Ascending aorta (tissue), 2 donors: ENCODE measurements around the gene SREBF2. TPM values are rescaled to one million over a fixed set of nuclear protein-coding genes. Genes with fewer than 3 reads are reported as not detected.

Experiments used
- DNase-seq, 2 donors: peaks; one replicate each; pipeline ENCODE4 v3.0.0-alpha.2; 2019; ENCODE audit warnings: low spot score in 2 of 2
- H3K27ac ChIP-seq, 2 donors: fragments of 200-600 bp; sonication (generic); one replicate each; pipeline ENCODE4 v1.5.1; 2016 to 2017; ENCODE audit warnings: mild to moderate bottlenecking in 1 of 2
- H3K27me3 ChIP-seq: fragments of 200-600 bp; sonication (generic); one replicate; pipeline ENCODE4 v1.5.1; 2017
- H3K36me3 ChIP-seq, 2 donors: fragments of 200-600 bp; sonication (generic); one replicate each; pipeline ENCODE4 v1.5.1; 2016
- H3K4me1 ChIP-seq, 2 donors: fragments of 200-600 bp; sonication (generic); one replicate each; pipeline ENCODE4 v1.5.1; 2016 to 2017; ENCODE audit warnings: mild to moderate bottlenecking in 1 of 2
- H3K4me3 ChIP-seq, 2 donors: fragments of 200-600 bp; sonication (generic); one replicate each; pipeline ENCODE4 v1.5.1; 2016 to 2017; ENCODE audit warnings: mild to moderate bottlenecking in 1 of 2
- H3K9me3 ChIP-seq, 2 donors: fragments of 200-600 bp; sonication (generic); one replicate each; pipeline ENCODE4 v1.5.1; 2016
- intact Hi-C: fragments of 100-400 bp; cut with DNase I; formaldehyde crosslinking; loops from one replicate; pipeline ENCODE4 v1.15.1; 2023
- total RNA-seq: library from RNA; depleted of rRNA; stranded (reverse); fragments of >200 nt; gene quantifications from one replicate; pipeline ENCODE4 v1.1.0, GENCODE V29; 2016
- TF ChIP-seq, protein P1 (sequence below), 3 experiments: fragments of 200-600 bp in 2 of 3; fragments of 450-650 bp in 1 of 3; sonication (generic) in 2 of 3; IDR thresholded peaks; one replicate each; pipeline ENCODE4 v1.5.1; 2016 to 2019; ENCODE audit warnings: antibody characterized with exemption in 3 of 3, mild to moderate bottlenecking in 1 of 3, moderate library complexity in 1 of 3

The SREBF2 gene
- total RNA-seq, 1 donor from 2014 or later, result 46.1 TPM

DNA sequence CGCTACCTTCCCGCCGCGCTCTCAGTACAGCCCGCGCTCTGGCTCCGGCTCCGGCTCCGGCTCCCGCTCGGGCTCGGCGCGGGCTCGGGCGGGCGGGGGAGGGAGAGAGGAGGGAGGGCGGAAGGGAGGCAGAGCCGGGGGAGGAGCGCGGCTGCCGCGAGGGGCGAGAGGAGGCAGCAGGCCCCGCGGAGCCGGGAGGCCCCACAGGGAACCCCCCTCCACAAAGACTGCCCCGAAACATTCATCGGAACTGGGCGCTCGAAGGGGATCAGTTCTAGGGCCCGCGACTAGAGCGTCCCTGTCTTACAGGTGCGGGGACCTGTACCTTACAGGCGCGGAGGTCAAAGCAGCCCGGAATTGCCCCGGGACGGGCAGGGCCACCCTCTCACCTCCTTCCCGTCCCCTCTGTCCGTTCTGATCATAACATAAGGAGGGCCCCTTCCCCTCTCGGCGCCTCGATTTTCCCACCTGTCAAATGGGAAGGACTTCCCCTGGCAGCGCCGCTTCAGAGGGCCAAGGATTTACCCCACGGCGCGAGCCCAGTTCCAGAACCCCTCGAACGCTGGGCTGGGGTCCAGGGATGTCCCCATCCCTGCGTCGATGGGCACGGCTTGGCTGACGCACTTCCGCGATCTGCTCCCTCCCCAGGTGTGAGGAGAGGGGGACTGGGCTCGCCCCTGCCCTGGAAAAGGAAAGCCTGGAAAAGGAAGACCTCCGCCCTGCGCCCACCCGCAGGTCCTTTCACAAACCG lies 82.3 kb downstream of the SREBF2 start, which contains the start of gene SHISA8:
SHISA8 (minus strand) TSS at position 40 of the 751 bp plus-strand sequence. CDS start 407 bp downstream, outside the sequence.
- H3K27me3 ChIP-seq, result peaks cover 40% of the 10 kb centered on the region
- peak within 1 kb of the TSS; percentile 47 to 62 for H3K4me3 ChIP-seq
- H3K4me1 ChIP-seq, result peaks cover 12 to 25% of the 10 kb centered on the region in 2 donors
- intact Hi-C loops, result no loop called here
- H3K36me3 ChIP-seq, result no peaks in the 10 kb centered on the region
- no peaks in the 10 kb centered on the region for H3K9me3 ChIP-seq
- TF ChIP-seq, protein P1, sequence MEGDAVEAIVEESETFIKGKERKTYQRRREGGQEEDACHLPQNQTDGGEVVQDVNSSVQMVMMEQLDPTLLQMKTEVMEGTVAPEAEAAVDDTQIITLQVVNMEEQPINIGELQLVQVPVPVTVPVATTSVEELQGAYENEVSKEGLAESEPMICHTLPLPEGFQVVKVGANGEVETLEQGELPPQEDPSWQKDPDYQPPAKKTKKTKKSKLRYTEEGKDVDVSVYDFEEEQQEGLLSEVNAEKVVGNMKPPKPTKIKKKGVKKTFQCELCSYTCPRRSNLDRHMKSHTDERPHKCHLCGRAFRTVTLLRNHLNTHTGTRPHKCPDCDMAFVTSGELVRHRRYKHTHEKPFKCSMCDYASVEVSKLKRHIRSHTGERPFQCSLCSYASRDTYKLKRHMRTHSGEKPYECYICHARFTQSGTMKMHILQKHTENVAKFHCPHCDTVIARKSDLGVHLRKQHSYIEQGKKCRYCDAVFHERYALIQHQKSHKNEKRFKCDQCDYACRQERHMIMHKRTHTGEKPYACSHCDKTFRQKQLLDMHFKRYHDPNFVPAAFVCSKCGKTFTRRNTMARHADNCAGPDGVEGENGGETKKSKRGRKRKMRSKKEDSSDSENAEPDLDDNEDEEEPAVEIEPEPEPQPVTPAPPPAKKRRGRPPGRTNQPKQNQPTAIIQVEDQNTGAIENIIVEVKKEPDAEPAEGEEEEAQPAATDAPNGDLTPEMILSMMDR (IDR thresholded peaks at IDR 0.05), result no peak
- no peak for DNase-seq
- no peak within 1 kb of the TSS for H3K27ac ChIP-seq

DNA sequence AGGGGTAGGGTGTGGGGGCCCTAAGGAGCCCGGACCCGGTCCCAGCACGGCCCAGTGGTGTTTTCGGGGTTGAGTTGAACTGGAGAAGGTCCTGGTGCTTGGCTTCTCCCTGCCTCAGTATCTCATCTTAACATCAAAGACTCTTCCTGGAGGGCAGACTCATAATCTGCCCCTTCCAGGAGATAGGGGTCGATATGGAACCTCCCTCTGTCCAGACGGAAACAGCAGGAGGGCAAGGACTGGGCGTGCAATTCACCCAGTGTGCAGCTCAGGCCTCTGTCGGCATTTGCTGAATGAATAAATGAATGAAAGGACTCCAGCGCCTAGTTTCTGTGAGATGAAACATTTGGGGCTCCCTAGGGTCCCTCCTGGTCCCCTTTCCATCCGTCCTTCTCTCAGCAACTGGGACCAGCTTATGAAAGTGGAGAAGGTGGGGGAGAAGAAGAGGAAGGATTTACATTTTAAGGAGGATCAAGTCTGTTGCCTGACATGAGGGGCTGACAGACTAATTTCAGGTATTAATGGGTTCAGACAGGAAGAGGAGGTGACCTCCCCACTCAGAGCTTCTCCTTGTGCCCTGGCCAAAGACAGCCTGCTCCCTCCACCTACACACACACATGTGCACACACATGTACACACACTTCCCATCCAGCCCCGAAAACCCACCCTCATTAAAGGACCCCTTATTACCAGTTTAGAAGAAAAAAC lies 83.0 kb downstream of the SREBF2 start:
- no peaks in the 10 kb centered on the region for H3K9me3 ChIP-seq
- no peak for DNase-seq
- no peak overlapping the region for H3K27ac ChIP-seq
- H3K36me3 ChIP-seq, result no peaks in the 10 kb centered on the region
- TF ChIP-seq, protein P1 (IDR thresholded peaks at IDR 0.05), result no peak
- H3K27me3 ChIP-seq, result peaks cover 39% of the 10 kb centered on the region
- peaks cover 7 to 18% of the 10 kb centered on the region in 2 donors for H3K4me1 ChIP-seq
- intact Hi-C loops, result no loop called here
- peak overlapping the region in 1 of 2 donors; percentile 62 for H3K4me3 ChIP-seq

DNA sequence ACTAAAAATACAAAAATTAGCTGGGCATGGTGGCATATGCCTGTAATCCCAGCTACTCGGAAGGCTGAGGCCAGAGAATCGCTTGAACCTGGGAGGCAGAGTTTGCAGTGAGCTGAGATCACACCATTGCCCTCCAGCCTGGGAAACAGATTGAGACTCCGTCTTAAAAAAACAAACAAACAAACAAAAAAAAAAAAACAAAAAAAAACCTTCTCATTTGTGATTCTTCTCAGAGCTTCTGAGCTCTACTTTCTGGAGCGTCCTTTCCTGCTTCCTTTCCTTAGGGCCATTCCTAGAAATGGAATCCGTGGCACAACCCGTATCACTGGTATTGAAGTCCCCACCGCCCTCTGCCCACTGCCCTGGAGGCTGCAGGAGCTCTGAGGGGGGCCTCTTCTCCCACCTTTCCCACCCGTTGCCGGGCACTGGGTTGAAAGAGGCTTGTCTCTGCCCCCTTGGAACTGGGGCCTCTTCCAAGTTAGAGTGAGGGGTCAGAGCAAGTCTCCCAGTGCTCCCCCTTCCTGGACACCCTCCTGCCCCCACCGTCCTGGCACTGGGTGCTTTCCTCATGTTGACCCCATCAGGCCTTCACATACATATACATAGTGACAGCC lies 83.9 kb downstream of the SREBF2 start:
- intact Hi-C loops, result no loop called here
- Histone ChIP-seq H3K4me3 (no peak overlapping the region), H3K9me3 (no peaks in the 10 kb centered on the region), H3K27ac (no peak overlapping the region), H3K27me3 (peaks cover 29% of the 10 kb centered on the region), H3K4me1 (peaks cover 5 to 15% of the 10 kb centered on the region in 2 donors), H3K36me3 (no peaks in the 10 kb centered on the region)
- no peak for DNase-seq
- TF ChIP-seq, protein P1 (IDR thresholded peaks at IDR 0.05), result no peak

DNA sequence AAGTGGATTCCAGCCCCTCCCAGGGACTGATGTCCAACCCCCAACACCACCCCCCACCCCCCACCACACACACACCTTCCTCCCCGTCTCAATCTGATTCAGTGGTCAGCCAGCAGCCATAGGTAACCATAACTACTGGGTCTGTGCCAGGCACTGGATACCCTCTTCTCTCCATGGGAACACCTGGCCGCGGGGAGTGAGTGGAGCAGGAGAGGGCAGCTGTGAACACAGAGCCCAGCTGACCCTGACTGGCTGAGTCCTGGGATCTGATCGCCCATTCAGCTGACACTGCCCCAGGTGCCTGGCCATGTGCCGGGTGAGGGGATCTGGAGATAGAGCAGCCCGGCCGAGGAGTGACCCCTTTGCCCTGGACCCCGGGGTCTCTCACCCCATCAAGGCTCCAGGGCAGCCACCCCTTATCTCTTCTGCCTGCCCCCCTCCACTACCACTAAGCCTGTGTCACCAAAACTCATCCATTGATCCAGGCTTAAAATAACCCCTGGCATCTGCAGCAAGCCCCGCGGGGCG lies 84.5 kb downstream of the SREBF2 start:
- TF ChIP-seq, protein P1 (IDR thresholded peaks at IDR 0.05), result no peak
- Histone ChIP-seq H3K4me1 (peaks cover 5 to 15% of the 10 kb centered on the region in 2 donors), H3K27me3 (peaks cover 24% of the 10 kb centered on the region), H3K4me3 (no peak overlapping the region), H3K36me3 (no peaks in the 10 kb centered on the region), H3K9me3 (no peaks in the 10 kb centered on the region), H3K27ac (no peak overlapping the region)
- intact Hi-C loops, result no loop called here
- no peak for DNase-seq

DNA sequence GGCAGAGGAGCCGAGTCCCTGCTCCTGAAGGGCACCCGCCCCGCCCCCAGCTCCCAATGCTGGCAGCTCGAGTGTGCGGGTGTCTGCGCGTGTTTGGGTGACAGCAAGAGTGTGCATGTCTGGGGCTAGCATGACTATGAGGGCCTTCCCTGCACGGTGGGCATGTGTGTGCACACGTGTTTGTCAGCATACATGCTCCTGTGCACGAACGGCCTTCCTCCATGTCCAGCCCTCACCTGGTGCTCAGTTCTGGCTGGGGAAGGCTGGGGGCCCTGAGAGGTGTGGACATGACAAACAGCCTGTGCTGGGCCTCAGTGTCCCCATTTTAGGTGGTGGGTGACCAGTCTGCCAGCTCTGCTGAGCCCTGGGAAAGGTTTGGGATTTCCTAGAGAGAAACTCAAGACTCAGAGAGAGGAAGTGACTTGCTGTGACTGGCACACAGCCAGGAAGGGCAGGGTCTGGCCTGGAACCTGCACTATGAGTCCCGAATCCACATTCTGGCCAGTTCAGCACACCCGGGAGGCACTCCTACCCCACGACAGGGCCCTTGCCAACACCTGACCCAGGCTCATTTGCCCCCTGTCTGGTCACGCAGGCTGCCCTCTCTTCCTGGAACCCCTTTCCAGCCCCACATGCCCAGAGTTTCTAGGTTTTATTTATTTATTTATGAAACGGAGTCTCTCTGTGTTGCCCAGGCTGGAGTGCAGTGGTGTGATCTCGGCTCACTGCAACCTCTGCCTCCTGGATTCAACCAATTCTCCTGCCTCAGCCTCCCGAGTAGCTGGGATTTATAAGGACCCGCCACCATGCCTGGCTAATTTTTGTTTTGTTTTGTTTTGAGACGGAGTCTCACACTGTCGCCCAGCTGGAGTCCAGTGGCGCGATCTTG lies 85.2 kb downstream of the SREBF2 start:
- Histone ChIP-seq H3K9me3 (no peaks in the 10 kb centered on the region), H3K4me3 (no peak overlapping the region), H3K27ac (no peak overlapping the region), H3K4me1 (peaks cover 5 to 15% of the 10 kb centered on the region in 2 donors), H3K36me3 (no peaks in the 10 kb centered on the region), H3K27me3 (peaks cover 18% of the 10 kb centered on the region)
- DNase-seq, result peak in 1 of 2 donors; percentile 76
- intact Hi-C loops, result no loop called here
- TF ChIP-seq, protein P1 (IDR thresholded peaks at IDR 0.05), result no peak
